ENCODE data around the gene CELSR1.

Gene CELSR1

DNA sequence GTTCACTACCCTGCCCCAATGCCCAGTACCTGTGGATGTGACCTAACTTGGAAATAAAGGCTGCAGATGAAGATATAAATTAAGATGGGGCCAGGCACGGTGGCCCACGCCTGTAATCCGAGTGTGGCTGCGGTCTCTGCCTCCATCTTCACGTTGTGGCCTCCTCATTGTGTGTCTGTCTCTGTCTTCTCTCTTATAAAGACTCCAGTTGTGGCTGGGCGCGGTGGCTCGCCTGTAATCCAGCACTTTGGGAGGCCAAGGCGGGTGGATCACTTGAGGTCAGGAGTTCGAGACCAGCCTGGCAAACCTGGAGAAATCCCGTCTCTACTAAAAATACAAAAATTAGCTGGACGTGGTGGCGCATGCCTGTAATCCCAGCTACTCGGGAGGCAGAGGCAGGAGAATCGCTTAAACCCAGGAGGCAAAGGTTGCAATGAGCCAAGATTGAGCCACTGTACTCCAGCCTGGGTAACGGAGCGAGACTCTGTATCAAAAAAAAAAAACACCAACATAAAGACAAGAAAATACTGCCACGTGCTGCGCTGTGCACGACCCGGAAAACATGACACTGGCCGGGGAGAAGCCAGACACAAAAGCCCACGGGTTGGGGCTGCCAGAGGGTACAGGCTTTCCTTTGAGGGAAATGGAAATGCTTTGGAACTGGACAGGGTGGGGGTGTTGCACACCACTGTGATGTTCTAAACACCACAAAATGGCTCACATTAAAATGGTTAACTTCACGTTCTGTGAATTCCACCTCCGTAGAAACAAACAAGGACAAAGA, 18.7 kb downstream of the CELSR1 start:
- no peak for TF ChIP-seq TCF4 (CRISPR knock-in tag; IDR thresholded peaks at IDR 0.05; ENCODE audit: borderline replicate concordance)
- no peak for TF ChIP-seq ZC3H10 (CRISPR knock-in tag; IDR thresholded peaks at IDR 0.05)
- no peak for TF ChIP-seq PPARA (CRISPR knock-in tag; IDR thresholded peaks at IDR 0.05; ENCODE audit: borderline replicate concordance)
- TF ChIP-seq ZNF70 (CRISPR knock-in tag; IDR thresholded peaks at IDR 0.05): no peak
- TF ChIP-seq RARB (CRISPR knock-in tag; IDR thresholded peaks at IDR 0.05): no peak
- TF ChIP-seq, protein P1, sequence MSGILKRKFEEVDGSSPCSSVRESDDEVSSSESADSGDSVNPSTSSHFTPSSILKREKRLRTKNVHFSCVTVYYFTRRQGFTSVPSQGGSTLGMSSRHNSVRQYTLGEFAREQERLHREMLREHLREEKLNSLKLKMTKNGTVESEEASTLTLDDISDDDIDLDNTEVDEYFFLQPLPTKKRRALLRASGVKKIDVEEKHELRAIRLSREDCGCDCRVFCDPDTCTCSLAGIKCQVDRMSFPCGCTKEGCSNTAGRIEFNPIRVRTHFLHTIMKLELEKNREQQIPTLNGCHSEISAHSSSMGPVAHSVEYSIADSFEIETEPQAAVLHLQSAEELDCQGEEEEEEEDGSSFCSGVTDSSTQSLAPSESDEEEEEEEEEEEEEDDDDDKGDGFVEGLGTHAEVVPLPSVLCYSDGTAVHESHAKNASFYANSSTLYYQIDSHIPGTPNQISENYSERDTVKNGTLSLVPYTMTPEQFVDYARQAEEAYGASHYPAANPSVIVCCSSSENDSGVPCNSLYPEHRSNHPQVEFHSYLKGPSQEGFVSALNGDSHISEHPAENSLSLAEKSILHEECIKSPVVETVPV (CRISPR knock-in tag; IDR thresholded peaks at IDR 0.05): no peak
- no peak for TF ChIP-seq ZFP3 (CRISPR knock-in tag; IDR thresholded peaks at IDR 0.05)
- TF ChIP-seq BACH2 (CRISPR knock-in tag; IDR thresholded peaks at IDR 0.05; ENCODE audit: borderline replicate concordance): no peak
- no peak for TF ChIP-seq ESRRG (CRISPR knock-in tag; IDR thresholded peaks at IDR 0.05)
- TF ChIP-seq, protein P2, sequence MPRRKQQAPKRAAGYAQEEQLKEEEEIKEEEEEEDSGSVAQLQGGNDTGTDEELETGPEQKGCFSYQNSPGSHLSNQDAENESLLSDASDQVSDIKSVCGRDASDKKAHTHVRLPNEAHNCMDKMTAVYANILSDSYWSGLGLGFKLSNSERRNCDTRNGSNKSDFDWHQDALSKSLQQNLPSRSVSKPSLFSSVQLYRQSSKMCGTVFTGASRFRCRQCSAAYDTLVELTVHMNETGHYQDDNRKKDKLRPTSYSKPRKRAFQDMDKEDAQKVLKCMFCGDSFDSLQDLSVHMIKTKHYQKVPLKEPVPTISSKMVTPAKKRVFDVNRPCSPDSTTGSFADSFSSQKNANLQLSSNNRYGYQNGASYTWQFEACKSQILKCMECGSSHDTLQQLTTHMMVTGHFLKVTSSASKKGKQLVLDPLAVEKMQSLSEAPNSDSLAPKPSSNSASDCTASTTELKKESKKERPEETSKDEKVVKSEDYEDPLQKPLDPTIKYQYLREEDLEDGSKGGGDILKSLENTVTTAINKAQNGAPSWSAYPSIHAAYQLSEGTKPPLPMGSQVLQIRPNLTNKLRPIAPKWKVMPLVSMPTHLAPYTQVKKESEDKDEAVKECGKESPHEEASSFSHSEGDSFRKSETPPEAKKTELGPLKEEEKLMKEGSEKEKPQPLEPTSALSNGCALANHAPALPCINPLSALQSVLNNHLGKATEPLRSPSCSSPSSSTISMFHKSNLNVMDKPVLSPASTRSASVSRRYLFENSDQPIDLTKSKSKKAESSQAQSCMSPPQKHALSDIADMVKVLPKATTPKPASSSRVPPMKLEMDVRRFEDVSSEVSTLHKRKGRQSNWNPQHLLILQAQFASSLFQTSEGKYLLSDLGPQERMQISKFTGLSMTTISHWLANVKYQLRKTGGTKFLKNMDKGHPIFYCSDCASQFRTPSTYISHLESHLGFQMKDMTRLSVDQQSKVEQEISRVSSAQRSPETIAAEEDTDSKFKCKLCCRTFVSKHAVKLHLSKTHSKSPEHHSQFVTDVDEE (CRISPR knock-in tag; IDR thresholded peaks at IDR 0.05): no peak
- TF ChIP-seq ZFP30 (CRISPR knock-in tag; IDR thresholded peaks at IDR 0.05): no peak

DNA sequence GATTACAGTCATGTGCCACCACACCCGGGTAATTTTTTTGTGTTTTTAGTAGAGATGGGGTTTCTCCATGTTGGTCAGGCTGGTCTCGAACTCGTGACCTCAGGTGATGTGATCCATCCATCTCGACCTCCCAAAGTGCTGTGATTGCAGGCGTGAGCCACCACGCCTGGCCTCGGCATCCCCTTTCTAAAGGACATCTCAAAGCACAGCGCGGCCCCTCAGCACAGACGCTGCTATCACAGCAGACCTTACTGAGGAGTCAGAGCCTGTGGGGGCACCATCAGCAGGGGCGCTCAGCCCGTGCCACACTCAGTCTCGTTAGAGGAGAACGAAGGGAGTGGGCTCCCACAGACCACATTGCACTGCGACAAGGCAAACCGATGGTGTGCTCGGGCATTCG, 19.4 kb downstream of the CELSR1 start:
- TF ChIP-seq OSR1 (CRISPR knock-in tag; IDR thresholded peaks at IDR 0.05): no peak
- no peak for TF ChIP-seq ARNTL (CRISPR knock-in tag; IDR thresholded peaks at IDR 0.05; ENCODE audit: borderline replicate concordance, low read depth)
- TF ChIP-seq, protein P3, sequence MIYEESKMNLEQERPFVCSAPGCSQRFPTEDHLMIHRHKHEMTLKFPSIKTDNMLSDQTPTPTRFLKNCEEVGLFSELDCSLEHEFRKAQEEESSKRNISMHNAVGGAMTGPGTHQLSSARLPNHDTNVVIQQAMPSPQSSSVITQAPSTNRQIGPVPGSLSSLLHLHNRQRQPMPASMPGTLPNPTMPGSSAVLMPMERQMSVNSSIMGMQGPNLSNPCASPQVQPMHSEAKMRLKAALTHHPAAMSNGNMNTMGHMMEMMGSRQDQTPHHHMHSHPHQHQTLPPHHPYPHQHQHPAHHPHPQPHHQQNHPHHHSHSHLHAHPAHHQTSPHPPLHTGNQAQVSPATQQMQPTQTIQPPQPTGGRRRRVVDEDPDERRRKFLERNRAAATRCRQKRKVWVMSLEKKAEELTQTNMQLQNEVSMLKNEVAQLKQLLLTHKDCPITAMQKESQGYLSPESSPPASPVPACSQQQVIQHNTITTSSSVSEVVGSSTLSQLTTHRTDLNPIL (CRISPR knock-in tag; IDR thresholded peaks at IDR 0.05; ENCODE audit: low read depth): no peak
- no peak for TF ChIP-seq ZNF565 (CRISPR knock-in tag; conservative IDR thresholded peaks at IDR 0.05; ENCODE audit: low read depth)
- ATAC-seq: no peak

More for the DNA sequence above, 18.7 kb downstream of the CELSR1 start:
- no peak for ATAC-seq

DNA sequence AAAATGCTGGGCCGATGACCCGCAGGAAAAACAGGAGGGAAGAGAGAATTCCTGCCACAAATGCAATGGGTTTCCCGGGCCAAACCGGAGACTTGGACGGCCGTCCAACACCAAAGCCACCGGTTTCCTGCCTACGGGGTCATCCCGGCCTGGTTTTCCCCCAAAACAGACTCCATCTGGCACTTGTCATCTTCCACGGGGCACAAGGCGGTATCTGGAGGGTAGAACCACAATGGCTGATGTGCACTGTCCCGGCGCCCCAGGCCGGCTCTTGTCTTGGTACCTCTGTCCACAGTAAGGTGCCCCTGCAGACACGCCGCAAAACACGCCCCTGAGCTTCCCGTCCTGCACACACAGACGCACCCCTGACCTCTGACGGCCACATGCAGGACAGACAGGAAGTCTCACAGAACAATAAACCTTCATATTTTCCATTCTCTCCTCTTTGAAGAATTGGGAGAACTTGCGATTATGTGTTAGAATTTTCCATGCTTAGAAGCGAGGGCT, 20.1 kb downstream of the CELSR1 start:
- no peak for ATAC-seq

More for the DNA sequence above, 20.1 kb downstream of the CELSR1 start:
- no peak for TF ChIP-seq RARB (CRISPR knock-in tag; IDR thresholded peaks at IDR 0.05)
- TF ChIP-seq, protein P2 (CRISPR knock-in tag; IDR thresholded peaks at IDR 0.05): no peak
- no peak for TF ChIP-seq PATZ1 (CRISPR knock-in tag; IDR thresholded peaks at IDR 0.05; ENCODE audit: borderline replicate concordance)
- TF ChIP-seq ESRRG (CRISPR knock-in tag; IDR thresholded peaks at IDR 0.05): no peak
- no peak for TF ChIP-seq ZFP3 (CRISPR knock-in tag; IDR thresholded peaks at IDR 0.05)
- no peak for TF ChIP-seq BACH2 (CRISPR knock-in tag; IDR thresholded peaks at IDR 0.05; ENCODE audit: borderline replicate concordance)
- no peak for TF ChIP-seq SNAI2 (CRISPR knock-in tag; IDR thresholded peaks at IDR 0.05)
- no peak for TF ChIP-seq ZNF70 (CRISPR knock-in tag; IDR thresholded peaks at IDR 0.05)
- no peak for TF ChIP-seq ARNTL (CRISPR knock-in tag; IDR thresholded peaks at IDR 0.05; ENCODE audit: borderline replicate concordance, low read depth)
- TF ChIP-seq, protein P3 (CRISPR knock-in tag; IDR thresholded peaks at IDR 0.05; ENCODE audit: low read depth): no peak
- no peak for TF ChIP-seq TCF4 (CRISPR knock-in tag; IDR thresholded peaks at IDR 0.05; ENCODE audit: borderline replicate concordance)
